Measurements from ENCODE around the gene STAC2. TPM values are rescaled to one million over a fixed set of nuclear protein-coding genes. Genes with fewer than 3 reads are reported as not detected.

The STAC2 gene
- total and polyA plus RNA-seq, 9 of the 15 experiments (the other 6 are each of a cell fraction or from before 2014, with no cell fraction given) = not detected

DNA sequence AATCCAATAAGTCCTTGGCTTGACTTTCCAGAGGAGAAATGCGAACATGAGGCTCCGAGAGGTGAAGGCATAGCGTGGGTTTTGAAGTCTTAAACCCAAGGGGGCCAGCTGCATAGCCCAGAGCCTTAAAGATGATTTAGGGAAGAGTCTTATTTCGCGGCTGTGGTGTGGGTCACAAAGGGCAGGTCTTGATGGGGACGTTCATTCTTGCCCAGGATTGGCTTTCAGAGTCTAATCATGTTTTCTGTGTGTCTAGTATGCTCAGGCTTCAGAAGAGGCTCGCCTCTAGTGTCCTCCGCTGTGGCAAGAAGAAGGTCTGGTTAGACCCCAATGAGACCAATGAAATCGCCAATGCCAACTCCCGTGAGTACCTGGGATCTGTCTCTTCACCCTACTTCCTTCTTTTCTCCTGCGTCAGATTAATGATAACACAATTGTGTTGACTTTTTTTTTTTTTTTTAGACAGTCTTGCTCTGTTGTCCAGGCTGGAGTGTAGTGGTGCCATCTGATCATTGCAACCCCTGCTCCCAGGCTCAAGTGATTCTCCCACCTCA lies 24.7 kb downstream of the STAC2 start (continued):
- TF ChIP-seq ZBTB40 (IDR thresholded peaks at IDR 0.05) (peak; percentile 51), ZBTB40 (CRISPR knock-in tag; IDR thresholded peaks at IDR 0.05) (no peak), CXXC5 (CRISPR knock-in tag; IDR thresholded peaks at IDR 0.05) (peak; percentile 40), TEAD1 (CRISPR knock-in tag; IDR thresholded peaks at IDR 0.05) (no peak), MXI1 (IDR thresholded peaks at IDR 0.05; ENCODE audit: low read depth, low read length) (0 out of 2 replicates have a peak, but pooled peaks have one; percentile 19), ZNF384 (IDR thresholded peaks at IDR 0.05; ENCODE audit: low read depth, low read length) (peak; percentile 79; the same call in 1 of the 2 replicates), ELF4 (CRISPR knock-in tag; IDR thresholded peaks at IDR 0.05) (no peak), POLR2AphosphoS2 (IDR thresholded peaks at IDR 0.05; ENCODE audit: low read length) (peak; percentile 37; the same call in 1 of the 2 replicates), TAF1 (IDR thresholded peaks at IDR 0.05; ENCODE audit: control insufficient read depth, extremely low read depth, insufficient read depth, low read length, severe bottlenecking) (no peak), TBP (optimal IDR thresholded peaks at IDR 0.05; ENCODE audit: low read depth, low read length) (peak; percentile 39), BRD4 (IDR thresholded peaks at IDR 0.05) (no peak), SMARCE1 (IDR thresholded peaks at IDR 0.05) (0 out of 2 replicates have a peak, but pooled peaks have one; percentile 23), SAFB (IDR thresholded peaks at IDR 0.05; ENCODE audit: borderline replicate concordance, low read depth, low read length) (no peak)

Measured in K562 (cell line).